Measurements from ENCODE around the gene ADGRD2.

DNA sequence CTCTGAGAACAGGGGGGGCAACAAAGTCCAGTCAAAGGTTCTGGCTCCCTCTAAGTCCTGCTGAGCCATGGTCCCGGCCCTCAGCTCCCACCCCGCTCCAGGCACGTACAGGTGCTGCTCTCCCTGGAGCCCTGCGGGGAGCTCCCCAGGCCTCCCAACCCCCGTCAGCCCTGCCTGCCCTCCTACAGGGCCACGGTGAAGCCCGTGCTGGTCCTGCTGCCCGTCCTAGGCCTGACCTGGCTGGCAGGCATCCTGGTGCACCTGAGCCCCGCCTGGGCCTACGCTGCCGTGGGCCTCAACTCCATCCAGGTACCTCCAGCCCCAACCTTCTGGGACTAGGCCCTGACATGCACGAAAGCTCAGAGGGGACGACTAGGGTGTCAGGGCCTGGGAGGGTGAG is 20.1 kb downstream of the ADGRD2 start:
- TF ChIP-seq ZNF384 (IDR thresholded peaks at IDR 0.05) = no peak
- no peak for TF ChIP-seq CTBP1 (IDR thresholded peaks at IDR 0.05; ENCODE audit: borderline replicate concordance)
- no peak for TF ChIP-seq BHLHE40 (IDR thresholded peaks at IDR 0.05; ENCODE audit: borderline replicate concordance)
- TF ChIP-seq SP1 (IDR thresholded peaks at IDR 0.05) = no peak
- TF ChIP-seq NFRKB (IDR thresholded peaks at IDR 0.05) = no peak
- TF ChIP-seq HDGF (IDR thresholded peaks at IDR 0.05; ENCODE audit: borderline replicate concordance) = no peak
- TF ChIP-seq SUZ12 (IDR thresholded peaks at IDR 0.05) = no peak
- no peak for TF ChIP-seq ELF4 (IDR thresholded peaks at IDR 0.05)
